Skeletal muscle cell (primary cell): ENCODE measurements around the gene DPEP3.
"Not testable (repeated sequence)": the region's sequence is repeated elsewhere in the genome, so short reads cannot be mapped to it uniquely, and the experiment has no call there.

ENCODE experiments used
- DNase-seq: peaks from one replicate; pipeline ENCODE4 v3.0.0-alpha.2; 2010; ENCODE audit warnings: low read depth
- H3K4me3 ChIP-seq: 2 replicates; pipeline ENCODE4 v1.5.1; 2011; ENCODE audit warnings: low read depth, mild to moderate bottlenecking, control low read depth, low read length, moderate library complexity

DPEP3 gene, protein sequence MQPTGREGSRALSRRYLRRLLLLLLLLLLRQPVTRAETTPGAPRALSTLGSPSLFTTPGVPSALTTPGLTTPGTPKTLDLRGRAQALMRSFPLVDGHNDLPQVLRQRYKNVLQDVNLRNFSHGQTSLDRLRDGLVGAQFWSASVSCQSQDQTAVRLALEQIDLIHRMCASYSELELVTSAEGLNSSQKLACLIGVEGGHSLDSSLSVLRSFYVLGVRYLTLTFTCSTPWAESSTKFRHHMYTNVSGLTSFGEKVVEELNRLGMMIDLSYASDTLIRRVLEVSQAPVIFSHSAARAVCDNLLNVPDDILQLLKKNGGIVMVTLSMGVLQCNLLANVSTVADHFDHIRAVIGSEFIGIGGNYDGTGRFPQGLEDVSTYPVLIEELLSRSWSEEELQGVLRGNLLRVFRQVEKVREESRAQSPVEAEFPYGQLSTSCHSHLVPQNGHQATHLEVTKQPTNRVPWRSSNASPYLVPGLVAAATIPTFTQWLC

DNA sequence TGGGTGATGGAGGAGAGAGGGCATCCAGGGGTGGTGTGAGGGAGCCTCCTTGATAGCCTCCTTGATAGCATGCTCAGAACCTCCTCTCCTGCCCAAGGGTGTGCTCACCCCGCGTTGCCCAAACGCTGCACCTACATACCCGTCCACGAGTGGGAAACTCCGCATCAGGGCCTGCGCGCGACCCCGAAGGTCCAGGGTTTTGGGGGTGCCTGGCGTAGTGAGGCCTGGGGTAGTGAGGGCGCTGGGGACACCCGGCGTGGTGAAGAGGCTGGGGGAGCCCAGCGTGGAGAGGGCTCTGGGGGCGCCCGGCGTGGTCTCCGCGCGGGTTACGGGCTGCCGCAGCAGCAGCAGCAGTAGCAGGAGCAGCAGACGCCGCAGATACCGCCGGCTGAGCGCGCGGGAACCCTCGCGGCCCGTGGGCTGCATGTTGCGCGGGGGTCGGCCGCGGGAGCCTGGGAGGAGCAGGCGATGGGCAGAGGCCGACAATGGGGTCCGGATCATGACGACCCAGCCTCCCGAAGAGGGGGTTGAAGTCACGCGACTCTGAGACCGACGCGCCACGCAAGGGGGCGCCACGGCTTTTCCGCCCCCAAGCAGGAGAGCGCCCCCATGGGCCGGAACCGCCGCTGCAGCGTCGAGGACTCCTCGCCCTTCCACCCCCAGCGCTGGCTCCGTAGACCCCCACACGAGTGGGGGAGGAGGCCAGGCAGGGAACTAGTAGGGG, at the start of gene DPEP3:
DPEP3 (minus strand) TSS at position 545 of the 724 bp plus-strand sequence; CDS start at position 426, 119 bp downstream.
- no peak within 1 kb of the TSS for H3K4me3 ChIP-seq

DNA sequence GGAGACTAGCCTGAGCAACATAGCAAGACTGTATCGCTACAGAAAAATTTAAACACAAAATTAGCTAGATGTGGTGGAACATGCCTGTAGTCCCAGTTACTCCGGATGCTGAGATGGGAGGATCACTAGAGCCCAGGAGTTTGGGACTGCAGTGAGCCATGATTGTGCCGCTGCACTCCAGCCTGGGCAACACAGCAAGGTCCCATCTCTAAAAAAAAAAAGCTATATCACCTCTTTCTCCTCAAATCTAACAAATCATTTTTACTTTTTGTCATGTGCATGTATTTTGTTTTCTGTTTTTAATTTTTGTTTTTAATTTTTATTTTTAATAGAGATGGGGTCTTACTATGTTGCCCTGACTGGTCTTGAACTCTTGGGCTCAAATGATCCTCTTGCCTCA, 48.7 kb upstream of the DPEP3 start:
- no peak overlapping the region for H3K4me3 ChIP-seq
- DNase-seq, result no peak

More for the DNA sequence above, at the start of gene DPEP3:
- DNase-seq, result no peak

- H3K4me3 ChIP-seq, result peak within 1 kb of the TSS; percentile 83
- DNase-seq, result peak; percentile 73
Measured at GRCh38 chr16:68022728-68023537, 42.6 kb upstream of the DPEP3 start, which contains the start of the genes DDX28 and DUS2. Gene DDX28 (minus strand): TSS chr16:68023232. CDS start chr16:68023202, 30 bp downstream. Gene DUS2 (plus strand): TSS chr16:68023284. CDS start chr16:68038024, 14,740 bp downstream.

GRCh38 chr16:68022278-68022727, 42.0 kb upstream of the DPEP3 start:
- peak; percentile 16 for DNase-seq
- peak overlapping the region; percentile 83 for H3K4me3 ChIP-seq

DNA sequence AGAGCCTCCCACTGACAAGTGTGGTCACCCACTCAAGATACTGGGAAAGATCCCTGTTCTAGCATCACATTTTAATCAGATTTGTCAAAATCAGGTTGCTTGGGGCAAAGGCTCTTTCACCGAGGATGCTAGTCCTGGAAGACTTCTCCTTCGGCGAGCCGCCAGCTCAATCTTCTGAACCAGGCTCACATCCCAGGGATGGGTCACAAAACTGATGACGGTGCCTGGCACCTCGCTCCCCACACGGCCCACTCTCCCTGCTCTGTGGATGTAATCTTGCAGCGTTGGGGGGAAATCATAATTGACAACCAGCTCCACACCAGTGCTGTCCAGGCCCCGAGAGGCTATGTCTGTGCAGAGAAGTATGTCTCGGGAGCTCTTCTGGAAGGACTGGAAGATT, 41.2 kb upstream of the DPEP3 start:
- no peak overlapping the region for H3K4me3 ChIP-seq
- no peak for DNase-seq

- no peak overlapping the region for H3K4me3 ChIP-seq
- DNase-seq, result no peak
Measured at GRCh38 chr16:68019167-68019680, 38.9 kb upstream of the DPEP3 start.

GRCh38 chr16:68015681-68016080, 35.4 kb upstream of the DPEP3 start, which contains the start of gene DPEP2NB:
Gene DPEP2NB (minus strand): TSS chr16:68015911. CDS start chr16:68015770, 141 bp downstream.
- DNase-seq, result no peak
- H3K4me3 ChIP-seq, result no peak within 1 kb of the TSS

DNA sequence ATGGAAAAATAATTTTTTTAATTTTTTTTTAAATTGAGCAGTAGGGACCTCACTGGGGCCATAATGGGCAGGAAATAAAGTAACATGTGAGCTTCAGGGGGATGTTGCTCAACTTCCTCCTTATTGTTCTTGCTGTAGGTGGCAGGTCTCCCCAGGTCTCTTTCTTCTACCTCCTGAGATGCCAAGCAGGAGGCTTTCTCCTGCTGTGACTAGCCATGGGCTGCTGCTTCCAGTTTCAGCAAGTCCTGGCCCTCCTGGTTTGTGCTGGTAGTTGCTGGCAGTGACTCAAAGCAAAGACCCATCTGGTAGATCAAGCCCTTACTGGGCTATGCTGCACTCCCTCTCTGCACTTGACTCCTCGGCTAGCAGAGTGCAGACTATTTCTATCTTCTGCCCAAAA, 33.1 kb upstream of the DPEP3 start:
- no peak for DNase-seq

GRCh38 chr16:68009872-68010271, 29.6 kb upstream of the DPEP3 start:
- not testable (repeated sequence) for DNase-seq

More for the DNA sequence above, 33.1 kb upstream of the DPEP3 start:
- no peak overlapping the region for H3K4me3 ChIP-seq

DNA sequence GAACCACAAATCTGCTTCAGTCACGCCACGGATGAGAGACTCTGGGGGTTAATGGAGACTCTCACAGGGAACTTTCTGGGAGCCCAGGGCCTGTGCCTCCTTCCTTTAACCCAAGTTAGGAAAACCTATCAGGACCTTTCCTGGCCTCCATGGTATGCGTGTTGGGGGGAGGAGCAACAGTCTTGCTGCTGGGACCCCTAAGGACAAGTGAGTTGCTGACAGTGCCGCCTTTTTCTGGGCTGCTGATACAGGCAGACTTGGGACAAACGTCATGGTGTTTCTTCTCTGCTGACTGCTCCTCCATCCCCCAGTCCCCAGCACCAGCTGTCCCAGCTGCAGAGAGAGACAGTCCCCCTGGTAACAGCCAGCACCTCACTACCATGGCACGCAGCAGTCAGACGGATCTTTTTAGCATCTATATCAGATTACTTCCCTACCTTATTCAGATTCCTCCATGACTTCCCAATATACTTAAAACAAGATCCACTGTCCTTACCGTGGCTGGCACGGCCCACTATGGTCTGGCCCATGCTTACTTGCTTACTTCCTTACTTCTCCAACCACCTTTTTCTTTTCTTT, 28.9 kb upstream of the DPEP3 start:
- no peak overlapping the region for H3K4me3 ChIP-seq
- no peak for DNase-seq

More at GRCh38 chr16:68009872-68010271, 29.6 kb upstream of the DPEP3 start:
- not testable (repeated sequence) for H3K4me3 ChIP-seq

GRCh38 chr16:68005786-68006286, 25.5 kb upstream of the DPEP3 start:
- no peak overlapping the region for H3K4me3 ChIP-seq
- DNase-seq, result no peak

- no peak for DNase-seq
- H3K4me3 ChIP-seq, result no peak overlapping the region
Measured at GRCh38 chr16:68005211-68005610, 24.9 kb upstream of the DPEP3 start.

- peak; percentile 50 for DNase-seq
- no peak overlapping the region for H3K4me3 ChIP-seq
Measured at GRCh38 chr16:68003031-68003430, 22.7 kb upstream of the DPEP3 start.

DNA sequence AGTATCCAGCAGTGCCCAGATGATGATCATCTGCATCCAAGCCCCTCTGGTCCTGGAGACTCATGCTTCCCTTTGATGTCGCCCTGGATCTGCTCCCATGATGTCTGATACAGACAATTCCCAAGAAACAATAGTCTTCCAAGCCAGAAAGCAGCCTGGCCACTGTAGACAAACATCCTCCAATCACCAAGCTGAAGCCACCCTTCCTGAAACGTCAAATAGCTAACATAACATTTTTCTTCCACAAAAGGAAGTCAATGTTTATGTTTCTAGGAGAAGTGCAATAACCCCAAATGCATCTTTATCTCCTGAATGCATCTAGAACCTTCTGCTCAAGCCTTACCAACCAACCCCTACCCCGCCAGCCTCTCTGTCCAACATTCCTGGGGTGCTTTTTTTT, 20.2 kb upstream of the DPEP3 start:
- no peak overlapping the region for H3K4me3 ChIP-seq
- DNase-seq, result no peak

GRCh38 chr16:67999985-68000384, 19.7 kb upstream of the DPEP3 start:
- no peak for DNase-seq
- no peak overlapping the region for H3K4me3 ChIP-seq

GRCh38 chr16:67998779-67999688, 18.7 kb upstream of the DPEP3 start, which contains the start of gene DPEP2:
Gene DPEP2 (minus strand): TSS chr16:67999484. CDS start chr16:67993212, 6,272 bp downstream.
- DNase-seq, H3K4me3 ChIP-seq: not testable (repeated sequence)

- not testable (repeated sequence) for H3K4me3 ChIP-seq, DNase-seq
Measured at GRCh38 chr16:67998231-67998778, 18.0 kb upstream of the DPEP3 start.
